HEK293T (cell line): ENCODE results near the gene LRRC71.

Source experiments
- CTCF ChIA-PET: fragments of 350-600 bp; formaldehyde crosslinking; extraction: SDS; loops from one replicate; lab custom pipeline; 2021; ENCODE audit warnings: antibody characterized with exemption, inconsistent platforms; lab: Yijun Ruan, JAX
- POLR2A ChIA-PET: fragments of 350-600 bp; formaldehyde crosslinking; extraction: SDS; loops from one replicate; lab custom pipeline; 2020; ENCODE audit warnings: antibody characterized with exemption, inconsistent platforms; lab: Yijun Ruan, JAX
- DNase-seq: peaks from one replicate; pipeline ENCODE4 v3.0.0; 2012; ENCODE audit warnings: mixed read lengths; ENCODE audit errors: extremely low spot score
- ARNT ChIP-seq: fragments of 450-650 bp; IDR thresholded peaks from 2 replicates; pipeline ENCODE4 v1.6.1; 2017; ENCODE audit warnings: mild to moderate bottlenecking
- BHLHE40 ChIP-seq: fragments of 450-650 bp; IDR thresholded peaks from 2 replicates; pipeline ENCODE4 v1.6.1; 2016; ENCODE audit warnings: mild to moderate bottlenecking, moderate library complexity, borderline replicate concordance
- CTBP1 ChIP-seq: fragments of 450-650 bp; IDR thresholded peaks from 2 replicates; pipeline ENCODE4 v1.6.1; 2016; ENCODE audit warnings: borderline replicate concordance
- ELF4 ChIP-seq: fragments of 450-650 bp; IDR thresholded peaks from 2 replicates; pipeline ENCODE4 v1.6.1; 2017; ENCODE audit warnings: antibody characterized with exemption
- FOXA1 ChIP-seq: fragments of 450-650 bp; IDR thresholded peaks from 2 replicates; pipeline ENCODE4 v1.6.1; 2016; ENCODE audit warnings: mild to moderate bottlenecking
- FOXK2 ChIP-seq: fragments of 450-650 bp; IDR thresholded peaks from 2 replicates; pipeline ENCODE4 v1.6.1; 2016; ENCODE audit warnings: mild to moderate bottlenecking
- FOXM1 ChIP-seq: fragments of 450-650 bp; IDR thresholded peaks from 2 replicates; pipeline ENCODE4 v1.6.1; 2017; ENCODE audit warnings: mild to moderate bottlenecking, borderline replicate concordance
- HDGF ChIP-seq: fragments of 450-650 bp; IDR thresholded peaks from 2 replicates; pipeline ENCODE4 v1.6.1; 2017; ENCODE audit warnings: antibody characterized with exemption, borderline replicate concordance
- L3MBTL2 ChIP-seq: fragments of 450-650 bp; conservative IDR thresholded peaks from 2 replicates; pipeline ENCODE4 v1.6.1; 2016; ENCODE audit warnings: mild to moderate bottlenecking
- LEF1 ChIP-seq: fragments of 450-650 bp; IDR thresholded peaks from 2 replicates; pipeline ENCODE4 v1.6.1; 2017; ENCODE audit warnings: mild to moderate bottlenecking, borderline replicate concordance
- NFRKB ChIP-seq: fragments of 450-650 bp; IDR thresholded peaks from 2 replicates; pipeline ENCODE4 v1.6.1; 2016; ENCODE audit warnings: mild to moderate bottlenecking, moderate library complexity
- SP1 ChIP-seq: fragments of 450-650 bp; IDR thresholded peaks from 2 replicates; pipeline ENCODE4 v1.6.1; 2017
- SUZ12 ChIP-seq: fragments of 450-650 bp; IDR thresholded peaks from 2 replicates; pipeline ENCODE4 v1.6.1; 2016; ENCODE audit warnings: mild to moderate bottlenecking
- TARDBP ChIP-seq: fragments of 450-650 bp; IDR thresholded peaks from 2 replicates; pipeline ENCODE4 v1.6.1; 2016
- ZNF384 ChIP-seq: fragments of 450-650 bp; IDR thresholded peaks from 2 replicates; pipeline ENCODE4 v1.6.1; 2016
- TF ChIP-seq, protein P1 (sequence below): fragments of 450-650 bp; IDR thresholded peaks from 2 replicates; pipeline ENCODE4 v1.6.1; 2016

Gene LRRC71

DNA sequence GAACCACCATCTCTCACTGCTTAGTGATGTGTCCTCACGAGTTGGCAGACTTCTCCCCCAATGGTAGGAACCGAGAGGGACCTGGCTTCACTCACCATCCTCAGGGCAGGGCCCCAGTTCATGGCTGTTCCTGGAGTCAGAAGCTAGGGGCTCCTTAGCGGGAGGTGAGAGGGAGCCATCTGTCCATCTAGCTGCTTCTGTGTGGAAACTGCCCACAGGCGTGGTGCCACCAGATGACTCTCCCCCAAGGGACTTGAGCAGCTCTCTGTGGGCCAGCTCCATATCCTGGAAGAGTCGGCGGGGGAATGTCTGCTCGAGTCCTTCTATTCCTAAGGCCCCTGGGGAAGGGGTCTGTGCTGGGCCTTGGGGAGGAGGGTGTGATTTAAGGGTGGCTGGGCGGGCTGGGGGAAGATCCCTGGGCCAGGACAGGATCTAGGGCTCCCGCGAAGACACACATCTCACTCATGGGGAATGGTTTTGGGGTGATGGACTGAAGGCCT, 16.3 kb downstream of the LRRC71 start:
- DNase-seq, result no peak
- TF ChIP-seq ZNF384 (no peak), FOXM1 (no peak), SP1 (no peak)
- ChIA-PET POLR2A (no interaction called here), CTCF (interaction anchor here (1.0 to 1.3 kb wide), 2 partner anchors 45 to 138 kb away, joined by 4 to 5 read pairs; no protein-coding TSS in a partner anchor)

GRCh38 chr1:156937883-156938282, 17.5 kb downstream of the LRRC71 start:
- TF ChIP-seq L3MBTL2, result no peak
- no peak for TF ChIP-seq TARDBP
- no peak for TF ChIP-seq BHLHE40
- TF ChIP-seq NFRKB, result no peak
- TF ChIP-seq, protein P1, sequence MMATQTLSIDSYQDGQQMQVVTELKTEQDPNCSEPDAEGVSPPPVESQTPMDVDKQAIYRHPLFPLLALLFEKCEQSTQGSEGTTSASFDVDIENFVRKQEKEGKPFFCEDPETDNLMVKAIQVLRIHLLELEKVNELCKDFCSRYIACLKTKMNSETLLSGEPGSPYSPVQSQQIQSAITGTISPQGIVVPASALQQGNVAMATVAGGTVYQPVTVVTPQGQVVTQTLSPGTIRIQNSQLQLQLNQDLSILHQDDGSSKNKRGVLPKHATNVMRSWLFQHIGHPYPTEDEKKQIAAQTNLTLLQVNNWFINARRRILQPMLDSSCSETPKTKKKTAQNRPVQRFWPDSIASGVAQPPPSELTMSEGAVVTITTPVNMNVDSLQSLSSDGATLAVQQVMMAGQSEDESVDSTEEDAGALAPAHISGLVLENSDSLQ, result no peak
- TF ChIP-seq ZNF384, result no peak
- ChIA-PET POLR2A (interaction anchor here (0.7 kb wide), 1 partner anchor 108 kb away, joined by 3 read pairs; the partner anchor contains the start of gene ARHGEF11), CTCF (interaction anchor here (1.0 to 1.7 kb wide), 3 partner anchors 10 to 136 kb away, joined by 3 to 4 read pairs (median 4); no protein-coding TSS in a partner anchor)
- no peak for DNase-seq

DNA sequence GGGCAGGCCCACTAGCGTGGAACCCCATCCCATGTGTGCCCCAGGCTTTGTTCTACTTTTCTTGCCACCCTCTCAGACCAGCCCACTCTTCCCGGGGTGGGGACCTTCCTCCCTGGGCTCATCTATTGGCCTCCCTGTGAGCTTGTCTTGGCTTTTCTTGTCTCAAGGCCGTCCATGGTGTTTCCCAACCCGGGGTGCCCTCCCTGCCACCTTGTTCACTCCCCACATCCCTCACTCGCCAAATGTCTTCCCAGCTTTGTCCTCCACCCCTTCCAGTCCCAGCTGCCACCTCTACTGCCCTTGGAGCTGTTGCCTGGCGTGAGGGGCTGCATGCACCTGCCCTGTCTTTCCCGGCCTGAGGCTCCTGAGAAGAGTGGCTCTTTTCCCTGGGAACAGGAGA, 18.4 kb downstream of the LRRC71 start:
- TF ChIP-seq ELF4 (no peak), FOXK2 (no peak), HDGF (no peak), L3MBTL2 (no peak)
- ChIA-PET POLR2A (no interaction called here), CTCF (interaction anchor here (1.7 kb wide), 1 partner anchor 11 kb away, joined by 4 read pairs; no protein-coding TSS in a partner anchor)
- no peak for DNase-seq

DNA sequence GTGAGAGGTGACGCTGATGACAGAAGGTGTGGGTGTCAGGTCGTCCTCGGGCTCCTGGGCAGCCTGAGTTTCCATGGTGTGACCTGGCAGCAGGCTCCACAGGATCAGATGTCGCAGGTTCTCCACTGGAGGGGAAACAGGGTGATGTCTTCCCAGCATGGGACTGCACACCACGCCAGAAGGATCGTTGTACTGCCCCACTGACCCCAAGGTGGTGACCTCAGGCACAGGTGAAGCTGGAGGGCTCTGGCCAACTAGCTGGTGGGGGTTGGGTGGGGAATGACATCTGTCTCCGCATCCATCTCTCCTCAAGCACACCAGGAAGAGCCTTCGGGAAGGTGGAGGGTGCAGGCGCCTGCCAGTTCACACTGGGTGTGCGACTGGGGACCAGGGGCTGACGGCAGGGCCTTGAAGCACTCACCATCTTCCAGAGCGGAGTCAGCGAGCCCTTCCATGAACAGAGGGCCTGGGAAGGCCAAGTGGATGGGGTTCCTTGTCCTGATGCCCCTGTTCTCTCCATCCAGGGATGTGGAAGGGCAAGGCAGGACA, 19.4 kb downstream of the LRRC71 start:
- ChIA-PET POLR2A (no interaction called here), CTCF (interaction anchor here (1.0 kb wide), 1 partner anchor 9 kb away, joined by 3 read pairs; no protein-coding TSS in a partner anchor)
- DNase-seq, result no peak
- no peak for TF ChIP-seq LEF1

DNA sequence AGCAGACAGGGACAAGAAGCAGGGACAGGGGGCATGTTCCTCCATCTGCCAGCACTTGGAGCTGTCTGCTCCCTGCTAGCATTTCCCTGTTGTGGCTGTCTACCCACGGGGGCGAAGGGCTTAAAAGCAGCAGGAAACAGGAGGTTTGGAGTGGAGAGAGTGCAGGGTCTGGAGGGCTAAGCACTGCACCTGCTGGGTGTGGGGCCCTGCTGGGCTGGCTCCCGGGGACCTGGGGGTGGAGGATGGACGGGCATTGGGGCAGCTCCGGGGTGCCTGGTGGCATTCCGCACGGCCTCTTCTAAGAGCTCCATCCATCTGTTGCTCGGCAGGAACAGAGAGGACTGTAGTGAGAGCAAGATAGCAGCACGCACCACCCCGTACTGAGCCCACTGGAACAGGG, 21.2 kb downstream of the LRRC71 start:
- CTCF ChIA-PET, result interaction anchor here (1.8 kb wide), 1 partner anchor 13 kb away, joined by 13 read pairs; no protein-coding TSS in a partner anchor

GRCh38 chr1:156942176-156942575, 21.7 kb downstream of the LRRC71 start:
- ChIA-PET CTCF (interaction anchor here (1.8 kb wide), 1 partner anchor 14 kb away, joined by 13 read pairs; no protein-coding TSS in a partner anchor), POLR2A (interaction anchor here (1.3 kb wide), 1 partner anchor 214 kb away, joined by 5 read pairs; the partner anchor contains the start of genes ISG20L2 and METTL25B)
- no peak for DNase-seq
- TF ChIP-seq TARDBP (no peak), SUZ12 (no peak), FOXK2 (no peak), CTBP1 (no peak), BHLHE40 (no peak), LEF1 (no peak), NFRKB (no peak), SP1 (no peak), ELF4 (no peak), ARNT (no peak)
- TF ChIP-seq, protein P1, result no peak

More for the DNA sequence above, 21.2 kb downstream of the LRRC71 start:
- POLR2A ChIA-PET, result interaction anchor here (1.3 kb wide), 1 partner anchor 213 kb away, joined by 5 read pairs; the partner anchor contains the start of genes ISG20L2 and METTL25B
- no peak for TF ChIP-seq FOXA1
- no peak for TF ChIP-seq L3MBTL2
- TF ChIP-seq FOXK2, result no peak
- no peak for TF ChIP-seq ARNT
- TF ChIP-seq, protein P1, result no peak
- no peak for TF ChIP-seq NFRKB
- TF ChIP-seq CTBP1, result no peak
- no peak for TF ChIP-seq LEF1
- TF ChIP-seq SP1, result no peak
- TF ChIP-seq ZNF384, result no peak
- no peak for DNase-seq

GRCh38 chr1:156942576-156942975, 22.1 kb downstream of the LRRC71 start:
- POLR2A ChIA-PET, result interaction anchor here (1.3 kb wide), 1 partner anchor 214 kb away, joined by 5 read pairs; the partner anchor contains the start of genes ISG20L2 and METTL25B
- no peak for DNase-seq
- CTCF ChIA-PET, result no interaction called here

More at GRCh38 chr1:156942576-156942975, 22.1 kb downstream of the LRRC71 start:
- TF ChIP-seq ZNF384, result no peak
- TF ChIP-seq CTBP1, result no peak
- no peak for TF ChIP-seq HDGF
- TF ChIP-seq ARNT, result no peak
- TF ChIP-seq TARDBP, result no peak
- TF ChIP-seq, protein P1, result no peak
- TF ChIP-seq FOXM1, result no peak
- TF ChIP-seq SUZ12, result no peak
- no peak for TF ChIP-seq ELF4
- no peak for TF ChIP-seq LEF1
- no peak for TF ChIP-seq SP1
- no peak for TF ChIP-seq BHLHE40
- TF ChIP-seq FOXK2, result no peak
- no peak for TF ChIP-seq L3MBTL2
- no peak for TF ChIP-seq NFRKB
- no peak for TF ChIP-seq FOXA1
